Gastrocnemius medialis (tissue), 4 donors: ENCODE data around the gene EPB41L1. TPM values are rescaled to one million over a fixed set of nuclear protein-coding genes. Genes with fewer than 3 reads are reported as not detected.

Experiments used
- ATAC-seq, 2 donors: fragments of 150-250 bp; one replicate each; pipeline ENCODE4 v1.9.1; 2016
- DNase-seq, 2 donors: peaks; one replicate each; pipeline ENCODE4 v3.0.0-alpha.2; 2019
- H3K27ac ChIP-seq, 4 donors: fragments of 200-600 bp; sonication (generic); 1 replicate in 1 of 4; 2 replicates in 3 of 4; pipeline ENCODE4 v1.5.1; 2016 to 2018; ENCODE audit warnings: mild to moderate bottlenecking in 2 of 4, moderate library complexity in 1 of 4
- H3K27me3 ChIP-seq, 3 donors: fragments of 200-600 bp; sonication (generic) in 2 of 3; 1 replicate in 1 of 3; 2 replicates in 2 of 3; pipeline versions ENCODE4 v1.5.1 to v1.6.0; 2016 to 2019; ENCODE audit warnings: mild to moderate bottlenecking in 1 of 3, moderate library complexity in 1 of 3
- H3K36me3 ChIP-seq, 2 donors: fragments of 200-600 bp; sonication (generic) in 1 of 2; one replicate each; pipeline ENCODE4 v1.5.1; 2017 to 2018
- H3K4me1 ChIP-seq, 2 donors: fragments of 200-600 bp; sonication (generic) in 1 of 2; one replicate each; pipeline ENCODE4 v1.5.1; 2016 to 2017; ENCODE audit warnings: mild to moderate bottlenecking in 2 of 2
- H3K4me3 ChIP-seq, 4 donors: fragments of 200-600 bp; sonication (generic) in 3 of 4; 1 replicate in 1 of 4; 2 replicates in 3 of 4; pipeline ENCODE4 v1.5.1; 2016 to 2019; ENCODE audit warnings: mild to moderate bottlenecking in 2 of 4
- H3K9me3 ChIP-seq, 3 donors: fragments of 200-600 bp; sonication (generic) in 2 of 3; 1 replicate in 1 of 3; 2 replicates in 2 of 3; pipeline ENCODE4 v1.5.1; 2016 to 2019
- CTCF ChIP-seq, 5 experiments: fragments of 450-650 bp in 3 of 5; fragments of 200-600 bp in 2 of 5; sonication (generic) in 2 of 5; IDR thresholded peaks in 4 of 5; conservative IDR thresholded peaks in 1 of 5; 1 replicate in 4 of 5; 2 replicates in 1 of 5; pipeline ENCODE4 v1.5.1; 2016 to 2019; ENCODE audit warnings: antibody characterized with exemption in 5 of 5, mild to moderate bottlenecking in 3 of 5, moderate library complexity in 3 of 5
- POLR2A ChIP-seq, 2 donors: fragments of 450-650 bp; IDR thresholded peaks; one replicate each; pipeline ENCODE4 v1.6.1; 2017; ENCODE audit warnings: antibody characterized with exemption in 2 of 2, mild to moderate bottlenecking in 2 of 2, moderate library complexity in 2 of 2
- in situ Hi-C, 4 donors: fragments of 200-750 bp; cut with MboI; loops; one replicate each; pipeline versions ENCODE4 v1.15.0 to v1.8.0; 2017; ENCODE audit warnings: low sequenced_read_pairs in 4 of 4
- intact Hi-C: fragments of 100-400 bp; cut with DNase I; formaldehyde crosslinking; loops from one replicate; pipeline ENCODE4 v1.15.1; 2023; ENCODE audit warnings: low total_unique reads
- total RNA-seq, 4 donors: library from RNA; depleted of rRNA; stranded (reverse); fragments of >200 nt; gene quantifications; one replicate each; pipeline versions ENCODE4 v1.1.0 to v1.2.3, GENCODE V29; 2016

Gene EPB41L1
- total RNA-seq, 4 donors from 2014 or later: 2.3 to 11.4 (median 7.4) TPM

- in situ Hi-C loops (no loop called here), intact Hi-C loops (no loop called here)
- Histone ChIP-seq H3K9me3 (no peaks in the 10 kb centered on the region), H3K27me3 (no peaks in the 10 kb centered on the region), H3K4me3 (no peak overlapping the region), H3K36me3 (peaks cover 0 to 63% of the 10 kb centered on the region in 2 donors), H3K4me1 (no peaks in the 10 kb centered on the region), H3K27ac (no peak overlapping the region)
- ATAC-seq (no peak), DNase-seq (no peak)
- TF ChIP-seq CTCF (IDR thresholded peaks at IDR 0.05 in 4 of 5, conservative IDR thresholded peaks at IDR 0.05 in 1 of 5): no peak
- TF ChIP-seq POLR2A (IDR thresholded peaks at IDR 0.05): no peak
These were observed 91.9 kb downstream of the EPB41L1 start for GRCh38 chr20:36246401-36246800.

GRCh38 chr20:36248836-36249235 lies 94.3 kb downstream of the EPB41L1 start:
- intact Hi-C loops (no loop called here), in situ Hi-C loops (no loop called here)
- Histone ChIP-seq H3K4me1 (no peaks in the 10 kb centered on the region), H3K27ac (no peak overlapping the region), H3K9me3 (no peaks in the 10 kb centered on the region), H3K27me3 (no peaks in the 10 kb centered on the region), H3K36me3 (peaks cover 0 to 53% of the 10 kb centered on the region in 2 donors), H3K4me3 (no peak overlapping the region)
- TF ChIP-seq CTCF (IDR thresholded peaks at IDR 0.05 in 4 of 5, conservative IDR thresholded peaks at IDR 0.05 in 1 of 5) (no peak), POLR2A (IDR thresholded peaks at IDR 0.05) (no peak)
- no peak for DNase-seq
- ATAC-seq: no peak

GRCh38 chr20:36249450-36249849 lies 94.9 kb downstream of the EPB41L1 start:
- ATAC-seq: no peak
- in situ Hi-C loops: no loop called here
- peaks cover 0 to 49% of the 10 kb centered on the region in 2 donors for H3K36me3 ChIP-seq
- H3K4me1 ChIP-seq: no peaks in the 10 kb centered on the region
- no peaks in the 10 kb centered on the region for H3K9me3 ChIP-seq
- no peak overlapping the region for H3K4me3 ChIP-seq
- H3K27ac ChIP-seq: no peak overlapping the region
- DNase-seq: no peak
- intact Hi-C loops: no loop called here
- H3K27me3 ChIP-seq: no peaks in the 10 kb centered on the region
- no peak for TF ChIP-seq CTCF (IDR thresholded peaks at IDR 0.05 in 4 of 5, conservative IDR thresholded peaks at IDR 0.05 in 1 of 5)
- no peak for TF ChIP-seq POLR2A (IDR thresholded peaks at IDR 0.05)

- TF ChIP-seq POLR2A (IDR thresholded peaks at IDR 0.05) (no peak), CTCF (IDR thresholded peaks at IDR 0.05 in 4 of 5, conservative IDR thresholded peaks at IDR 0.05 in 1 of 5) (no peak)
- Histone ChIP-seq H3K27me3 (no peaks in the 10 kb centered on the region), H3K4me3 (no peak overlapping the region), H3K36me3 (peaks cover 0 to 40% of the 10 kb centered on the region in 2 donors), H3K27ac (no peak overlapping the region), H3K4me1 (no peaks in the 10 kb centered on the region), H3K9me3 (no peaks in the 10 kb centered on the region)
- DNase-seq: no peak
- intact Hi-C loops (no loop called here), in situ Hi-C loops (no loop called here)
- ATAC-seq: no peak
These were observed 96.9 kb downstream of the EPB41L1 start for GRCh38 chr20:36251426-36251825.

- ATAC-seq: no peak
- H3K4me1 ChIP-seq: no peaks in the 10 kb centered on the region
- peaks cover 0 to 32% of the 10 kb centered on the region in 2 donors for H3K36me3 ChIP-seq
- in situ Hi-C loops: no loop called here
- H3K9me3 ChIP-seq: no peaks in the 10 kb centered on the region
- no peak for DNase-seq
- no peak overlapping the region for H3K27ac ChIP-seq
- intact Hi-C loops: no loop called here
- no peak for TF ChIP-seq CTCF (IDR thresholded peaks at IDR 0.05 in 4 of 5, conservative IDR thresholded peaks at IDR 0.05 in 1 of 5)
- TF ChIP-seq POLR2A (IDR thresholded peaks at IDR 0.05): no peak
- no peaks in the 10 kb centered on the region for H3K27me3 ChIP-seq
- no peak overlapping the region for H3K4me3 ChIP-seq
These were observed 98.0 kb downstream of the EPB41L1 start for GRCh38 chr20:36252511-36252910.
